Measurements from ENCODE around the gene QTRT2.

DNA sequence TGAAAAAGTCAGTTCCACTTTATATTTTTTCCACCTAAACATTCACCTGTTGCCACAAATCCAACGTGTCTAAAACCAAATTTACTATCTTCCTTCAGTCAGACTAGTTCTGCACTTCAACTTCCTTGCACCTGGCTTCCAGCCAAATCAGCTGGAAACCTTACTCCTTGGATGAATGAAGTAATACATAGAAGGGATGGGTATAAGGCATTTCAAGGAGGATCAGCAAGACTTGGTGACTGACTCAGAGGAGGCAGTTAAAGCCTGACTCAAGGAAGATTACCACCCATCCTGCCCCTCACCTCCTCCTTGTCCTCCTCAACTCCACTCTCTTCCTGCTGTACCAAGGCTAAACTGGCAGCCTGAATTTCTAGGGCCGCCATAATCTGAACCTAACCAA is 37.1 kb downstream of the QTRT2 start:
- TF ChIP-seq EZH2 (IDR thresholded peaks at IDR 0.05; ENCODE audit: borderline replicate concordance, low read depth, low read length) = no peak
- TF ChIP-seq, protein P1, sequence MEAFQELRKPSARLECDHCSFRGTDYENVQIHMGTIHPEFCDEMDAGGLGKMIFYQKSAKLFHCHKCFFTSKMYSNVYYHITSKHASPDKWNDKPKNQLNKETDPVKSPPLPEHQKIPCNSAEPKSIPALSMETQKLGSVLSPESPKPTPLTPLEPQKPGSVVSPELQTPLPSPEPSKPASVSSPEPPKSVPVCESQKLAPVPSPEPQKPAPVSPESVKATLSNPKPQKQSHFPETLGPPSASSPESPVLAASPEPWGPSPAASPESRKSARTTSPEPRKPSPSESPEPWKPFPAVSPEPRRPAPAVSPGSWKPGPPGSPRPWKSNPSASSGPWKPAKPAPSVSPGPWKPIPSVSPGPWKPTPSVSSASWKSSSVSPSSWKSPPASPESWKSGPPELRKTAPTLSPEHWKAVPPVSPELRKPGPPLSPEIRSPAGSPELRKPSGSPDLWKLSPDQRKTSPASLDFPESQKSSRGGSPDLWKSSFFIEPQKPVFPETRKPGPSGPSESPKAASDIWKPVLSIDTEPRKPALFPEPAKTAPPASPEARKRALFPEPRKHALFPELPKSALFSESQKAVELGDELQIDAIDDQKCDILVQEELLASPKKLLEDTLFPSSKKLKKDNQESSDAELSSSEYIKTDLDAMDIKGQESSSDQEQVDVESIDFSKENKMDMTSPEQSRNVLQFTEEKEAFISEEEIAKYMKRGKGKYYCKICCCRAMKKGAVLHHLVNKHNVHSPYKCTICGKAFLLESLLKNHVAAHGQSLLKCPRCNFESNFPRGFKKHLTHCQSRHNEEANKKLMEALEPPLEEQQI (IDR thresholded peaks at IDR 0.05) = no peak
- TF ChIP-seq NCOA1 (IDR thresholded peaks at IDR 0.05; ENCODE audit: low read depth) = no peak
- no peak for TF ChIP-seq KLF13 (tag; IDR thresholded peaks at IDR 0.05; ENCODE audit: borderline replicate concordance, low read depth)
- TF ChIP-seq, protein P2, sequence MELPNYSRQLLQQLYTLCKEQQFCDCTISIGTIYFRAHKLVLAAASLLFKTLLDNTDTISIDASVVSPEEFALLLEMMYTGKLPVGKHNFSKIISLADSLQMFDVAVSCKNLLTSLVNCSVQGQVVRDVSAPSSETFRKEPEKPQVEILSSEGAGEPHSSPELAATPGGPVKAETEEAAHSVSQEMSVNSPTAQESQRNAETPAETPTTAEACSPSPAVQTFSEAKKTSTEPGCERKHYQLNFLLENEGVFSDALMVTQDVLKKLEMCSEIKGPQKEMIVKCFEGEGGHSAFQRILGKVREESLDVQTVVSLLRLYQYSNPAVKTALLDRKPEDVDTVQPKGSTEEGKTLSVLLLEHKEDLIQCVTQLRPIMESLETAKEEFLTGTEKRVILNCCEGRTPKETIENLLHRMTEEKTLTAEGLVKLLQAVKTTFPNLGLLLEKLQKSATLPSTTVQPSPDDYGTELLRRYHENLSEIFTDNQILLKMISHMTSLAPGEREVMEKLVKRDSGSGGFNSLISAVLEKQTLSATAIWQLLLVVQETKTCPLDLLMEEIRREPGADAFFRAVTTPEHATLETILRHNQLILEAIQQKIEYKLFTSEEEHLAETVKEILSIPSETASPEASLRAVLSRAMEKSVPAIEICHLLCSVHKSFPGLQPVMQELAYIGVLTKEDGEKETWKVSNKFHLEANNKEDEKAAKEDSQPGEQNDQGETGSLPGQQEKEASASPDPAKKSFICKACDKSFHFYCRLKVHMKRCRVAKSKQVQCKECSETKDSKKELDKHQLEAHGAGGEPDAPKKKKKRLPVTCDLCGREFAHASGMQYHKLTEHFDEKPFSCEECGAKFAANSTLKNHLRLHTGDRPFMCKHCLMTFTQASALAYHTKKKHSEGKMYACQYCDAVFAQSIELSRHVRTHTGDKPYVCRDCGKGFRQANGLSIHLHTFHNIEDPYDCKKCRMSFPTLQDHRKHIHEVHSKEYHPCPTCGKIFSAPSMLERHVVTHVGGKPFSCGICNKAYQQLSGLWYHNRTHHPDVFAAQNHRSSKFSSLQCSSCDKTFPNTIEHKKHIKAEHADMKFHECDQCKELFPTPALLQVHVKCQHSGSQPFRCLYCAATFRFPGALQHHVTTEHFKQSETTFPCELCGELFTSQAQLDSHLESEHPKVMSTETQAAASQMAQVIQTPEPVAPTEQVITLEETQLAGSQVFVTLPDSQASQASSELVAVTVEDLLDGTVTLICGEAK (IDR thresholded peaks at IDR 0.05) = no peak
- TF ChIP-seq, protein P2 (CRISPR knock-in tag; IDR thresholded peaks at IDR 0.05) = no peak
- no peak for TF ChIP-seq POU5F1 (IDR thresholded peaks at IDR 0.05; ENCODE audit: borderline replicate concordance, low read depth, low read length, partially characterized antibody)
- TF ChIP-seq, protein P3, sequence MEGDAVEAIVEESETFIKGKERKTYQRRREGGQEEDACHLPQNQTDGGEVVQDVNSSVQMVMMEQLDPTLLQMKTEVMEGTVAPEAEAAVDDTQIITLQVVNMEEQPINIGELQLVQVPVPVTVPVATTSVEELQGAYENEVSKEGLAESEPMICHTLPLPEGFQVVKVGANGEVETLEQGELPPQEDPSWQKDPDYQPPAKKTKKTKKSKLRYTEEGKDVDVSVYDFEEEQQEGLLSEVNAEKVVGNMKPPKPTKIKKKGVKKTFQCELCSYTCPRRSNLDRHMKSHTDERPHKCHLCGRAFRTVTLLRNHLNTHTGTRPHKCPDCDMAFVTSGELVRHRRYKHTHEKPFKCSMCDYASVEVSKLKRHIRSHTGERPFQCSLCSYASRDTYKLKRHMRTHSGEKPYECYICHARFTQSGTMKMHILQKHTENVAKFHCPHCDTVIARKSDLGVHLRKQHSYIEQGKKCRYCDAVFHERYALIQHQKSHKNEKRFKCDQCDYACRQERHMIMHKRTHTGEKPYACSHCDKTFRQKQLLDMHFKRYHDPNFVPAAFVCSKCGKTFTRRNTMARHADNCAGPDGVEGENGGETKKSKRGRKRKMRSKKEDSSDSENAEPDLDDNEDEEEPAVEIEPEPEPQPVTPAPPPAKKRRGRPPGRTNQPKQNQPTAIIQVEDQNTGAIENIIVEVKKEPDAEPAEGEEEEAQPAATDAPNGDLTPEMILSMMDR (IDR thresholded peaks at IDR 0.05 in 2 of 3, conservative IDR thresholded peaks at IDR 0.05 in 1 of 3; ENCODE audit: insufficient read depth in 2 of 3, low read depth in 1 of 3, low read length in 3 of 3) = no peak
- TF ChIP-seq, protein P4, sequence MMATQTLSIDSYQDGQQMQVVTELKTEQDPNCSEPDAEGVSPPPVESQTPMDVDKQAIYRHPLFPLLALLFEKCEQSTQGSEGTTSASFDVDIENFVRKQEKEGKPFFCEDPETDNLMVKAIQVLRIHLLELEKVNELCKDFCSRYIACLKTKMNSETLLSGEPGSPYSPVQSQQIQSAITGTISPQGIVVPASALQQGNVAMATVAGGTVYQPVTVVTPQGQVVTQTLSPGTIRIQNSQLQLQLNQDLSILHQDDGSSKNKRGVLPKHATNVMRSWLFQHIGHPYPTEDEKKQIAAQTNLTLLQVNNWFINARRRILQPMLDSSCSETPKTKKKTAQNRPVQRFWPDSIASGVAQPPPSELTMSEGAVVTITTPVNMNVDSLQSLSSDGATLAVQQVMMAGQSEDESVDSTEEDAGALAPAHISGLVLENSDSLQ (IDR thresholded peaks at IDR 0.05) = no peak
- no peak for TF ChIP-seq HEY1 (CRISPR knock-in tag; IDR thresholded peaks at IDR 0.05; ENCODE audit: borderline replicate concordance)
- no peak for TF ChIP-seq PCBP1 (IDR thresholded peaks at IDR 0.05; ENCODE audit: low read depth, low read length, poor library complexity, severe bottlenecking)
- TF ChIP-seq, protein P5, sequence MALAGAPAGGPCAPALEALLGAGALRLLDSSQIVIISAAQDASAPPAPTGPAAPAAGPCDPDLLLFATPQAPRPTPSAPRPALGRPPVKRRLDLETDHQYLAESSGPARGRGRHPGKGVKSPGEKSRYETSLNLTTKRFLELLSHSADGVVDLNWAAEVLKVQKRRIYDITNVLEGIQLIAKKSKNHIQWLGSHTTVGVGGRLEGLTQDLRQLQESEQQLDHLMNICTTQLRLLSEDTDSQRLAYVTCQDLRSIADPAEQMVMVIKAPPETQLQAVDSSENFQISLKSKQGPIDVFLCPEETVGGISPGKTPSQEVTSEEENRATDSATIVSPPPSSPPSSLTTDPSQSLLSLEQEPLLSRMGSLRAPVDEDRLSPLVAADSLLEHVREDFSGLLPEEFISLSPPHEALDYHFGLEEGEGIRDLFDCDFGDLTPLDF (CRISPR knock-in tag; IDR thresholded peaks at IDR 0.05) = no peak
- no peak for TF ChIP-seq FOXM1 (IDR thresholded peaks at IDR 0.05; ENCODE audit: low read depth)
- no peak for TF ChIP-seq FOXM1 (CRISPR knock-in tag; IDR thresholded peaks at IDR 0.05; ENCODE audit: low read depth)

Measured in K562 (cell line).